Right lobe of liver (tissue), 6 donors: Measurements from ENCODE around the gene MAP4K1. TPM values are rescaled to one million over a fixed set of nuclear protein-coding genes. Genes with fewer than 3 reads are reported as not detected.

Experiments
- ATAC-seq, 4 donors: fragments of 200-7000 bp; cut with Tn5 transposase; one replicate each; pipeline ENCODE4 v1.9.1; 2020; ENCODE audit warnings: mild to moderate bottlenecking in 4 of 4, moderate library complexity in 4 of 4
- DNase-seq, 3 donors: peaks; one replicate each; pipeline ENCODE4 v3.0.0-alpha.2; 2020
- H3K27ac ChIP-seq, 3 donors: fragments of 200-600 bp; one replicate each; pipeline ENCODE4 v1.8.0; 2022
- H3K27me3 ChIP-seq, 2 donors: fragments of 200-600 bp; one replicate each; pipeline ENCODE4 v1.8.0; 2022
- H3K36me3 ChIP-seq, 4 donors: fragments of 200-600 bp; sonication (generic) in 1 of 4; one replicate each; pipeline versions ENCODE4 v1.5.1 to v1.8.0; 2017 to 2022; ENCODE audit warnings: control low read depth in 1 of 4
- H3K4me1 ChIP-seq, 4 donors: fragments of 200-600 bp; sonication (generic) in 1 of 4; one replicate each; pipeline versions ENCODE4 v1.5.1 to v1.8.0; 2017 to 2022; ENCODE audit warnings: control low read depth in 1 of 4
- H3K4me3 ChIP-seq, 3 donors: fragments of 200-600 bp; one replicate each; pipeline ENCODE4 v1.8.0; 2022
- H3K9me3 ChIP-seq, 4 donors: fragments of 200-600 bp; sonication (generic) in 1 of 4; one replicate each; pipeline versions ENCODE4 v1.5.1 to v1.8.0; 2017 to 2022; ENCODE audit warnings: control low read depth in 1 of 4
- POLR2A ChIP-seq: fragments of 450-650 bp; IDR thresholded peaks from one replicate; pipeline ENCODE4 v1.6.1; 2017; ENCODE audit warnings: antibody characterized with exemption, mild to moderate bottlenecking
- WGBS: methylation state at CpG from one replicate; pipeline ENCODE4 v1.1.6; 2018; ENCODE audit warnings: low coverage, low lambda C conversion rate; ENCODE audit not compliant: insufficient coverage; ENCODE audit errors: missing lambda C conversion rate; 5-methylcytosine and 5-hydroxymethylcytosine counted together
- intact Hi-C, 2 donors: fragments of 100-400 bp; cut with DNase I; formaldehyde crosslinking; loops; one replicate each; pipeline versions ENCODE4 v1.11.2 to v1.14.1; 2022
- total RNA-seq, 6 experiments: library from RNA; depleted of rRNA in 2 of 6; stranded (reverse); fragments of >200 nt in 2 of 6; fragmentation: NEBNext Ultra II Directional in 3 of 6; extraction: Animal tissue kit (Norgen Biotek cat#: 25700) in 3 of 6; gene quantifications; one replicate each; pipeline versions ENCODE4 v1.1.0 to v1.2.4, GENCODE V29; 2016 to 2023
- TF ChIP-seq, protein P1 (sequence below), 4 donors: fragments of 200-600 bp in 3 of 4; fragments of 450-650 bp in 1 of 4; IDR thresholded peaks; one replicate each; pipeline versions ENCODE4 v1.5.1 to v1.8.0; 2016 to 2022; ENCODE audit warnings: antibody characterized with exemption in 4 of 4, mild to moderate bottlenecking in 2 of 4
- donor health status: DM: no; HTN: yes; CAD: no.
- donor health status: DM: no; HTN: no; CAD: no.
- donor health status: DM: no; HTN: no; CAD: no.
- donor health status: DM: no; HTN: yes; CAD: no.
- donor health status: DM: no; HTN: yes; CAD: no.

MAP4K1 gene
- total RNA-seq, 6 experiments from 2014 or later: 0.93 to 3.1 (median 2.0) TPM

- H3K9me3 ChIP-seq: no peaks in the 10 kb centered on the region
- no peak for TF ChIP-seq POLR2A
- TF ChIP-seq, protein P1, sequence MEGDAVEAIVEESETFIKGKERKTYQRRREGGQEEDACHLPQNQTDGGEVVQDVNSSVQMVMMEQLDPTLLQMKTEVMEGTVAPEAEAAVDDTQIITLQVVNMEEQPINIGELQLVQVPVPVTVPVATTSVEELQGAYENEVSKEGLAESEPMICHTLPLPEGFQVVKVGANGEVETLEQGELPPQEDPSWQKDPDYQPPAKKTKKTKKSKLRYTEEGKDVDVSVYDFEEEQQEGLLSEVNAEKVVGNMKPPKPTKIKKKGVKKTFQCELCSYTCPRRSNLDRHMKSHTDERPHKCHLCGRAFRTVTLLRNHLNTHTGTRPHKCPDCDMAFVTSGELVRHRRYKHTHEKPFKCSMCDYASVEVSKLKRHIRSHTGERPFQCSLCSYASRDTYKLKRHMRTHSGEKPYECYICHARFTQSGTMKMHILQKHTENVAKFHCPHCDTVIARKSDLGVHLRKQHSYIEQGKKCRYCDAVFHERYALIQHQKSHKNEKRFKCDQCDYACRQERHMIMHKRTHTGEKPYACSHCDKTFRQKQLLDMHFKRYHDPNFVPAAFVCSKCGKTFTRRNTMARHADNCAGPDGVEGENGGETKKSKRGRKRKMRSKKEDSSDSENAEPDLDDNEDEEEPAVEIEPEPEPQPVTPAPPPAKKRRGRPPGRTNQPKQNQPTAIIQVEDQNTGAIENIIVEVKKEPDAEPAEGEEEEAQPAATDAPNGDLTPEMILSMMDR (IDR thresholded peaks at IDR 0.05): no peak
- no peak overlapping the region for H3K4me3 ChIP-seq
- no peaks in the 10 kb centered on the region for H3K27me3 ChIP-seq
- H3K4me1 ChIP-seq: no peaks in the 10 kb centered on the region
- no peaks in the 10 kb centered on the region for H3K36me3 ChIP-seq
- WGBS: 81% methylated on average over 4 of the region's 4 CpGs
- intact Hi-C loops: no loop called here
- H3K27ac ChIP-seq: no peak overlapping the region
- ATAC-seq (no peak), DNase-seq (no peak)
Observed at GRCh38 chr19:38542040-38542439, 75.7 kb downstream of the MAP4K1 start.

DNA sequence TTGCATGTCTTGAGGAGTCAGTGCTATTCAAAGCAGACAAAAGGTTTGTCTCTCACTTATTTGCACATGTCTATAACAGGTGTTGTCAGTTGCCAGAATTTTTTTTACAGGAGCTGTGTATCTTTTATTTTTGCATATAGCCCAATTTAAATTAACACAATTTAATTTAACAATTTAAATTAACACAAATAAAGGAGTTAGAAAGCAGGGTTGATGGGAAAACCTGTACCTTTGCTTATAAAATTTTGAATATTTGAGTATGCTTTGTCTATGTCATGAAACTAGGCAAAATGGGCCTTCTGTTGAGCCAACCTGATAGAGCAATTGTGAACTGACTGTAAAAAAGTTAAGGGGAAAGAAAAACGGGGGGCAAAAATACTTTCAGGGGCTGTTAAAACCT is 78.0 kb downstream of the MAP4K1 start:
- no peak overlapping the region for H3K4me3 ChIP-seq
- no peaks in the 10 kb centered on the region for H3K4me1 ChIP-seq
- DNase-seq (no peak), ATAC-seq (no peak)
- H3K27me3 ChIP-seq: no peaks in the 10 kb centered on the region
- 23% methylated on average over 1 of the region's 1 CpG for WGBS
- no peak overlapping the region for H3K27ac ChIP-seq
- TF ChIP-seq, protein P1 (IDR thresholded peaks at IDR 0.05): no peak
- no peak for TF ChIP-seq POLR2A
- H3K9me3 ChIP-seq: no peaks in the 10 kb centered on the region
- H3K36me3 ChIP-seq: no peaks in the 10 kb centered on the region
- intact Hi-C loops: no loop called here

DNA sequence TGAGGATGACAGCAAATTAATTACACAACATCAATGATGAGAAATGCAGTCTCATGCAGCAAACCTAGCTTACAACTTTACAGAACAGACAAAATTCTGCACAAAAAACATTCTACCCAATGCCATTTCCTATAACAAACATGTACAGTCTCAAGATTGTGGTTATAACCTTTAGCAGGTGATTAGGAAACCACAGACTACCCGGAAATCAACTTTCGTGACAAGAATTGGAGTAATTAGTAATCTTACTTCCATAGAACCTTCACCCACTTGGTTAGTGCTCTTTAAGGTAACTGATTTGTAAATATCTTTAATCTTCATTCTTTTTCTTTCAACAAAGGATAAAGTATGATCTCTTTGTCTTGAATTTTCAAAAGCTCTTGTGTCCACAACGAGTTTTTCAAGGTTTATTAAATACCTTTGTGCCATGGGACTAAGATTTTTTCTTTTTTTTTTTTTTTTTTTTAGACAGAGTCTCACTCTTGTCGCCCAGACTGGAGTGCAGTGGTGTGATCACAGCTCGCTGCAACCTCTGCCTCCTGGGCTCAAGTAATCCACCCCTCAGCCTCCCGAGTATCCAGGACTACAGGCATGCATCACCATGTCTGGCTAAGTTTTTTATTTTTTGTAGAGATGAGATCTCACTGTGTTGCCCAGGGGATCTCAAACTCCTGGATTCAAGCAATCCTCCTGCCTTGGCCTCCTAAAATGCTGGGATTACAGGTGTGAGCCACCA is 78.8 kb downstream of the MAP4K1 start:
- Histone ChIP-seq H3K4me1 (no peaks in the 10 kb centered on the region), H3K27ac (no peak overlapping the region), H3K27me3 (no peaks in the 10 kb centered on the region), H3K36me3 (no peaks in the 10 kb centered on the region), H3K9me3 (no peaks in the 10 kb centered on the region), H3K4me3 (no peak overlapping the region)
- ATAC-seq (no peak), DNase-seq (no peak)
- no peak for TF ChIP-seq POLR2A
- TF ChIP-seq, protein P1 (IDR thresholded peaks at IDR 0.05): no peak
- intact Hi-C loops: no loop called here
- WGBS: 60% methylated on average over 6 of the region's 6 CpGs

GRCh38 chr19:38538386-38538785 is 79.4 kb downstream of the MAP4K1 start:
- intact Hi-C loops: no loop called here
- Histone ChIP-seq H3K36me3 (no peaks in the 10 kb centered on the region), H3K9me3 (no peaks in the 10 kb centered on the region), H3K4me1 (no peaks in the 10 kb centered on the region), H3K27ac (no peak overlapping the region), H3K4me3 (no peak overlapping the region), H3K27me3 (no peaks in the 10 kb centered on the region)
- WGBS: 37% methylated on average over 3 of the region's 3 CpGs
- ATAC-seq (no peak), DNase-seq (no peak)
- no peak for TF ChIP-seq POLR2A
- TF ChIP-seq, protein P1 (IDR thresholded peaks at IDR 0.05): no peak

Other genes starting within 250 kb of the MAP4K1 start
- gene PSMD8, start 243.4 kb downstream of the MAP4K1 start, total RNA-seq: 100 to 1,000 TPM in 2 of 6 experiments, 10 to 100 TPM in 4; 69.2 to 181 (median 75.2) TPM
- gene GGN, start 229.9 kb downstream of the MAP4K1 start, total RNA-seq: not detected
- gene SPRED3, start 229.3 kb downstream of the MAP4K1 start, total RNA-seq: under 1 TPM in 4 of 6 experiments, not detected in 2; 0.12 to 0.37 (median 0.22) TPM
- gene FAM98C, start 214.9 kb downstream of the MAP4K1 start, total RNA-seq: 10 to 100 TPM in 3 of 6 experiments, 1 to 10 TPM in 3; 7.6 to 19.8 (median 9.8) TPM
- gene RASGRP4, start 191.7 kb downstream of the MAP4K1 start, total RNA-seq: 1 to 10 TPM in 2 of 6 experiments, under 1 TPM in 4; 0.77 to 1.5 (median 0.93) TPM
- gene RYR1, start 184.3 kb downstream of the MAP4K1 start, total RNA-seq: 1 to 10 TPM in 1 of 6 experiments, under 1 TPM in 5; 0.12 to 1.1 (median 0.49) TPM
- gene EIF3K, start 1.2 kb upstream of the MAP4K1 start, total RNA-seq: 100 to 1,000 TPM in 4 of 6 experiments, 10 to 100 TPM in 2; 86.3 to 305 (median 116) TPM
- gene ACTN4, start 29.7 kb upstream of the MAP4K1 start, total RNA-seq: 100 to 1,000 TPM; 142 to 306 (median 201) TPM
- gene CAPN12, start 126.5 kb upstream of the MAP4K1 start, total RNA-seq: 10 to 100 TPM in 3 of 6 experiments, 1 to 10 TPM in 3; 2.2 to 45.3 (median 16.3) TPM
- not detected for gene LGALS7, start 155.6 kb upstream of the MAP4K1 start, total RNA-seq
- gene LGALS7B, start 171.2 kb upstream of the MAP4K1 start, total RNA-seq: not detected
- gene LGALS4, start 195.0 kb upstream of the MAP4K1 start, total RNA-seq: 100 to 1,000 TPM in 5 of 6 experiments, 10 to 100 TPM in 1; 21.0 to 376 (median 186) TPM
- gene ECH1, start 213.8 kb upstream of the MAP4K1 start, total RNA-seq: 100 to 1,000 TPM; 158 to 466 (median 286) TPM
- gene HNRNPL, start 232.0 kb upstream of the MAP4K1 start, total RNA-seq: 100 to 1,000 TPM in 4 of 6 experiments, 10 to 100 TPM in 2; 89.5 to 157 (median 102) TPM